HG03521 (cell line): Measurements from ENCODE around the gene PPP2R2D.
"Not testable (repeated sequence)": the region's sequence is repeated elsewhere in the genome, so short reads cannot be mapped to it uniquely, and the experiment has no call there.

Experiments used
- ATAC-seq: cut with Tn5 transposase; IDR thresholded peaks from one replicate; pipeline ENCODE4 v1.9.1; 2021; ENCODE audit warnings: mild to moderate bottlenecking, moderate library complexity; ENCODE audit not compliant: unreplicated experiment

Gene PPP2R2D

GRCh38 chr10:131866673-131867072, 34.1 kb upstream of the PPP2R2D start:
- ATAC-seq = no peak

- ATAC-seq = no peak
These were observed 32.4 kb upstream of the PPP2R2D start for GRCh38 chr10:131868436-131868835.

- no peak for ATAC-seq
These were observed 31.5 kb upstream of the PPP2R2D start for GRCh38 chr10:131869344-131869743.

GRCh38 chr10:131870411-131870810, 30.4 kb upstream of the PPP2R2D start:
- ATAC-seq = no peak

GRCh38 chr10:131870831-131871672, 29.8 kb upstream of the PPP2R2D start:
- no peak for ATAC-seq

- ATAC-seq = no peak
These were observed 29.2 kb upstream of the PPP2R2D start for GRCh38 chr10:131871673-131872005.

- no peak for ATAC-seq
These were observed 28.6 kb upstream of the PPP2R2D start for GRCh38 chr10:131872011-131872826.

GRCh38 chr10:131872827-131873375, 27.9 kb upstream of the PPP2R2D start:
- no peak for ATAC-seq

GRCh38 chr10:131874991-131875451, 25.8 kb upstream of the PPP2R2D start:
- ATAC-seq = no peak

- ATAC-seq = no peak
These were observed 25.3 kb upstream of the PPP2R2D start for GRCh38 chr10:131875501-131875900.

- no peak for ATAC-seq
These were observed 24.8 kb upstream of the PPP2R2D start for GRCh38 chr10:131876017-131876416.

- ATAC-seq = no peak
These were observed 24.3 kb upstream of the PPP2R2D start for GRCh38 chr10:131876508-131876907.

GRCh38 chr10:131880016-131880590, 20.7 kb upstream of the PPP2R2D start:
- ATAC-seq = no peak

GRCh38 chr10:131881104-131881880, 19.5 kb upstream of the PPP2R2D start:
- ATAC-seq = no peak

- no peak for ATAC-seq
These were observed 18.7 kb upstream of the PPP2R2D start for GRCh38 chr10:131882151-131882550.

GRCh38 chr10:131882590-131883451, 18.0 kb upstream of the PPP2R2D start:
- ATAC-seq = no peak

GRCh38 chr10:131883621-131884393, 17.0 kb upstream of the PPP2R2D start:
- not testable (repeated sequence) for ATAC-seq

- ATAC-seq = peak; percentile 98
These were observed 15.2 kb upstream of the PPP2R2D start for GRCh38 chr10:131885391-131886165.
